Fibroblast of lung (primary cell): Measurements from ENCODE around the gene TSSK2. TPM values are rescaled to one million over a fixed set of nuclear protein-coding genes. Genes with fewer than 3 reads are reported as not detected.

Experiments used
- DNase-seq, 2 donors: peaks; one replicate each; pipeline versions ENCODE4 v3.0.0 to v3.0.0-alpha.2; 2010; ENCODE audit warnings: low read depth in 2 of 2
- H2AFZ ChIP-seq: 2 replicates; pipeline ENCODE4 v1.5.1; 2012; ENCODE audit warnings: low read length, control low read depth, inconsistent platforms
- H3K27ac ChIP-seq: 2 replicates; pipeline ENCODE4 v1.5.1; 2011; ENCODE audit warnings: low read length, control low read depth; ENCODE audit not compliant: insufficient read depth
- H3K27me3 ChIP-seq: 2 replicates; pipeline ENCODE4 v1.5.1; 2011; ENCODE audit warnings: mild to moderate bottlenecking, low read length; ENCODE audit not compliant: control insufficient read depth, insufficient read depth
- H3K36me3 ChIP-seq: 2 replicates; pipeline ENCODE4 v1.5.1; 2011; ENCODE audit warnings: low read length; ENCODE audit not compliant: control insufficient read depth, insufficient read depth
- H3K4me1 ChIP-seq: 2 replicates; pipeline ENCODE4 v1.5.1; 2011; ENCODE audit warnings: low read length; ENCODE audit not compliant: control insufficient read depth, insufficient read depth; ENCODE audit errors: extremely low read depth
- H3K4me2 ChIP-seq: 2 replicates; pipeline ENCODE4 v1.5.1; 2011; ENCODE audit warnings: low read length, control low read depth; ENCODE audit not compliant: insufficient read depth; ENCODE audit errors: extremely low read depth
- H3K4me3 ChIP-seq, 4 experiments: fragments of 200-600 bp in 1 of 4; sonication (generic) in 1 of 4; replicated peaks in 1 of 4; 2 replicates each; pipeline ENCODE4 v1.5.1; 2011 to 2016; ENCODE audit warnings: low read length in 4 of 4, low read depth in 3 of 4, mild to moderate bottlenecking in 3 of 4, control low read depth in 2 of 4, inconsistent platforms in 1 of 4, mixed read lengths in 1 of 4; ENCODE audit not compliant: insufficient read depth in 1 of 4; ENCODE audit errors: control extremely low read depth in 1 of 4
- H3K79me2 ChIP-seq: 2 replicates; pipeline ENCODE4 v1.5.1; 2012; ENCODE audit warnings: mild to moderate bottlenecking, low read length, inconsistent platforms; ENCODE audit not compliant: control insufficient read depth, insufficient read depth
- H3K9ac ChIP-seq: 2 replicates; pipeline ENCODE4 v1.5.1; 2011; ENCODE audit warnings: mild to moderate bottlenecking, low read length, control low read depth; ENCODE audit not compliant: insufficient read depth
- H3K9me3 ChIP-seq: 2 replicates; pipeline ENCODE4 v1.5.1; 2012; ENCODE audit warnings: low read depth, low read length; ENCODE audit not compliant: control insufficient read depth, insufficient read depth
- H4K20me1 ChIP-seq: 2 replicates; pipeline ENCODE4 v1.5.1; 2011; ENCODE audit warnings: low read length; ENCODE audit not compliant: control insufficient read depth, insufficient read depth; ENCODE audit errors: extremely low read depth
- EZH2 ChIP-seq: IDR thresholded peaks from 2 replicates; pipeline ENCODE4 v1.5.1; 2012; ENCODE audit warnings: low read length, control low read depth, mild to moderate bottlenecking; ENCODE audit errors: missing control alignments
- polyA plus RNA-seq, 2 donors: library from polyadenylated mRNA; depleted of rRNA in 1 of 2; stranded (reverse) in 1 of 2; unstranded in 1 of 2; fragments of >200 nt; gene quantifications; 2 replicates each; pipeline ENCODE4 v1.2.1, GENCODE V29; 2011 to 2012; ENCODE audit warnings: missing spikeins in 1 of 2
- total RNA-seq: library from RNA; depleted of rRNA; stranded (reverse); fragments of >200 nt; gene quantifications from 2 replicates; pipeline ENCODE4 v1.2.1, GENCODE V29; 2014
- TF ChIP-seq, protein P1 (sequence below), 2 donors: IDR thresholded peaks in 1 of 2; conservative IDR thresholded peaks in 1 of 2; 1 replicate in 1 of 2; 2 replicates in 1 of 2; pipeline ENCODE4 v1.5.1; 2011 to 2012; ENCODE audit warnings: low read length in 2 of 2, control low read depth in 1 of 2, inconsistent platforms in 1 of 2, low read depth in 1 of 2, mild to moderate bottlenecking in 1 of 2

Gene TSSK2
- total and polyA plus RNA-seq, 2 donors (not counting 1 experiment from before 2014, with no cell fraction given): not detected

- Histone ChIP-seq H3K4me2 (peak overlapping the region; percentile 94), H3K27ac (no peak overlapping the region), H4K20me1 (peaks cover 2% of the 10 kb centered on the region), H3K27me3 (no peaks in the 10 kb centered on the region), H3K9ac (peak overlapping the region; percentile 37), H3K4me1 (peaks cover 4% of the 10 kb centered on the region), H3K36me3 (peaks cover 6% of the 10 kb centered on the region), H3K4me3 (peak overlapping the region; percentile 41 to 55 (median 52)), H3K9me3 (no peaks in the 10 kb centered on the region), H2AFZ (peak overlapping the region; percentile 78), H3K79me2 (peaks cover 38% of the 10 kb centered on the region)
- DNase-seq: peak; percentile 17 to 19
- no peak for TF ChIP-seq EZH2
- TF ChIP-seq, protein P1, sequence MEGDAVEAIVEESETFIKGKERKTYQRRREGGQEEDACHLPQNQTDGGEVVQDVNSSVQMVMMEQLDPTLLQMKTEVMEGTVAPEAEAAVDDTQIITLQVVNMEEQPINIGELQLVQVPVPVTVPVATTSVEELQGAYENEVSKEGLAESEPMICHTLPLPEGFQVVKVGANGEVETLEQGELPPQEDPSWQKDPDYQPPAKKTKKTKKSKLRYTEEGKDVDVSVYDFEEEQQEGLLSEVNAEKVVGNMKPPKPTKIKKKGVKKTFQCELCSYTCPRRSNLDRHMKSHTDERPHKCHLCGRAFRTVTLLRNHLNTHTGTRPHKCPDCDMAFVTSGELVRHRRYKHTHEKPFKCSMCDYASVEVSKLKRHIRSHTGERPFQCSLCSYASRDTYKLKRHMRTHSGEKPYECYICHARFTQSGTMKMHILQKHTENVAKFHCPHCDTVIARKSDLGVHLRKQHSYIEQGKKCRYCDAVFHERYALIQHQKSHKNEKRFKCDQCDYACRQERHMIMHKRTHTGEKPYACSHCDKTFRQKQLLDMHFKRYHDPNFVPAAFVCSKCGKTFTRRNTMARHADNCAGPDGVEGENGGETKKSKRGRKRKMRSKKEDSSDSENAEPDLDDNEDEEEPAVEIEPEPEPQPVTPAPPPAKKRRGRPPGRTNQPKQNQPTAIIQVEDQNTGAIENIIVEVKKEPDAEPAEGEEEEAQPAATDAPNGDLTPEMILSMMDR (conservative IDR thresholded peaks at IDR 0.05 in 1 of 2, IDR thresholded peaks at IDR 0.05 in 1 of 2; ENCODE audit: low read depth in 1 of 2, low read length in 2 of 2): no peak
Observed at GRCh38 chr22:19122752-19123492, 8.2 kb upstream of the TSSK2 start.

DNA sequence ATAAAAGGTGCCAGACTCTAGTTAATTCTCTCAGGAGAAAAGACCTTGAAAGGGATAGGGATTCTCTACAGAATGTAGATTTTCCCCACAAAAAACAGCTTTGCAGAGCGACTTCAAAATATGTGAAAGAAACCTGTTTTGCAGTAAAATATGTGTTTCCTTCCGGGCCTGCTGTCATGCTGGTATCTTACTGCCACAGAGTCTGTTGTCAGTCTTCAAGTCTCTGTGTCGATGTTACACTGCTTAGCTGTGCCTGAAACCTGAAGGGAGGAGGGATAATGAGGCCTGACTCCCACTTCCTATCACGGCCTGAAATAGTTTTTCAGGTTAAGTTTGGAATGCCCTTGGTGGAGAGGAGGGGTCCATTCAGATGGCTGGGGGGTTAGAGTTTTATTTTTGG is 7.2 kb upstream of the TSSK2 start:
- Histone ChIP-seq H3K79me2 (peaks cover 27% of the 10 kb centered on the region), H3K4me2 (no peak overlapping the region), H3K27me3 (no peaks in the 10 kb centered on the region), H2AFZ (no peak overlapping the region), H4K20me1 (peaks cover 2% of the 10 kb centered on the region), H3K27ac (no peak overlapping the region), H3K4me3 (no peak overlapping the region), H3K36me3 (peaks cover 3% of the 10 kb centered on the region), H3K9ac (no peak overlapping the region), H3K9me3 (no peaks in the 10 kb centered on the region), H3K4me1 (peaks cover 4% of the 10 kb centered on the region)
- DNase-seq: no peak
- TF ChIP-seq, protein P1 (conservative IDR thresholded peaks at IDR 0.05 in 1 of 2, IDR thresholded peaks at IDR 0.05 in 1 of 2; ENCODE audit: low read depth in 1 of 2, low read length in 2 of 2): no peak
- no peak for TF ChIP-seq EZH2

DNA sequence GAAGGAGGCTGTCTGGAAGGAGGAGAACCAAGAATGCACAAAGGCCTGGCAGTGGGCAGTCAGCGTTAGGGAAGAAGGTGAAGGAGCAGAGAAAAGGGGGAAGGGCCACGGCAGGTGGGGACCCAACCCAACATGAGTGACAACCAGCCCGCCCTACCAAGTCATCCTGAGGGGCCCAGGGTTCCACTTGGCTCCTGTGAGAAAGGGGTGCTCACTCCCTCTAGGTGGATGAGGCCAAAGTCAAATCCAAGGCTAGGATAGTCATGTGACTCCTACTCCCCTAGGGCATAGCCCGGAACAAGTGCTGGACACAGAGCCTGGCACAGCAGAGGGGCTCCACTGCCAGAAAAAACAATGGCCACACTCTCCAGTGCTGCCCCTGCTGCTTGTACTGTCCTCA is 6.7 kb upstream of the TSSK2 start:
- Histone ChIP-seq H3K27me3 (no peaks in the 10 kb centered on the region), H3K4me2 (no peak overlapping the region), H3K9ac (no peak overlapping the region), H2AFZ (no peak overlapping the region), H3K4me3 (no peak overlapping the region), H3K4me1 (peaks cover 4% of the 10 kb centered on the region), H3K79me2 (peaks cover 23% of the 10 kb centered on the region), H3K27ac (no peak overlapping the region), H3K36me3 (peaks cover 2% of the 10 kb centered on the region), H4K20me1 (peaks cover 2% of the 10 kb centered on the region), H3K9me3 (no peaks in the 10 kb centered on the region)
- no peak for DNase-seq
- TF ChIP-seq, protein P1 (conservative IDR thresholded peaks at IDR 0.05 in 1 of 2, IDR thresholded peaks at IDR 0.05 in 1 of 2; ENCODE audit: low read depth in 1 of 2, low read length in 2 of 2): no peak
- no peak for TF ChIP-seq EZH2
